Left ventricle myocardium inferior (tissue), 1 donor: ENCODE measurements around the gene CHIC2. TPM values are rescaled to one million over a fixed set of nuclear protein-coding genes. Genes with fewer than 3 reads are reported as not detected.
A peak's percentile ranks its signal among the peaks of the same experiment; 100 is the strongest.

ENCODE experiments used
- DNase-seq: peaks from one replicate; pipeline ENCODE4 v3.0.0-alpha.2; 2020
- H3K27ac ChIP-seq: fragments of 200-600 bp; replicated peaks from 2 replicates; pipeline ENCODE4 v1.8.0; 2021
- H3K27me3 ChIP-seq: fragments of 200-600 bp; 2 replicates; pipeline ENCODE4 v1.8.0; 2021; ENCODE audit warnings: low read depth
- H3K36me3 ChIP-seq: fragments of 200-600 bp; 2 replicates; pipeline ENCODE4 v1.8.0; 2021
- H3K4me1 ChIP-seq: fragments of 200-600 bp; 2 replicates; pipeline ENCODE4 v1.8.0; 2021
- H3K4me3 ChIP-seq: fragments of 200-600 bp; 2 replicates; pipeline ENCODE4 v1.8.0; 2021; ENCODE audit warnings: mild to moderate bottlenecking, moderate library complexity
- H3K9me3 ChIP-seq: fragments of 200-600 bp; replicated peaks from 2 replicates; pipeline ENCODE4 v1.8.0; 2021
- CTCF ChIP-seq: fragments of 200-600 bp; IDR thresholded peaks from 2 replicates; pipeline ENCODE4 v1.8.0; 2021; ENCODE audit warnings: antibody characterized with exemption, mild to moderate bottlenecking, borderline replicate concordance
- intact Hi-C: fragments of 100-400 bp; cut with micrococcal nuclease; formaldehyde crosslinking; loops from one replicate; pipeline ENCODE4 v1.11.0; 2022
- total RNA-seq: library from RNA; stranded (reverse); fragmentation: NEBNext Ultra II Directional; extraction: Animal tissue kit (Norgen Biotek cat#: 25700); gene quantifications from one replicate; pipeline ENCODE4 v1.2.1, GENCODE V29; 2021
- donor health status: DM: no; HTN: yes; CAD: no; lungs with severe emphysema.

The CHIC2 gene
- total RNA-seq, 1 donor from 2014 or later = 9.1 TPM

GRCh38 chr4:54066718-54067129 lies 2.3 kb upstream of the CHIC2 start:
- H3K4me1 ChIP-seq = peaks cover 54% of the 10 kb centered on the region
- intact Hi-C loops = no loop called here

GRCh38 chr4:54066088-54066415 lies 1.6 kb upstream of the CHIC2 start:
- peaks cover 3% of the 10 kb centered on the region for H3K9me3 ChIP-seq
- H3K4me1 ChIP-seq = peaks cover 61% of the 10 kb centered on the region
- intact Hi-C loops = no loop called here
- DNase-seq = no peak
- no peak for TF ChIP-seq CTCF
- H3K27ac ChIP-seq = peak overlapping the region; percentile 96
- no peak overlapping the region for H3K4me3 ChIP-seq
- H3K27me3 ChIP-seq = no peaks in the 10 kb centered on the region
- no peaks in the 10 kb centered on the region for H3K36me3 ChIP-seq

More at GRCh38 chr4:54066718-54067129, 2.3 kb upstream of the CHIC2 start:
- Histone ChIP-seq H3K27ac (peak overlapping the region; percentile 96), H3K4me3 (no peak overlapping the region), H3K36me3 (no peaks in the 10 kb centered on the region), H3K27me3 (no peaks in the 10 kb centered on the region), H3K9me3 (peaks cover 3% of the 10 kb centered on the region)
- no peak for TF ChIP-seq CTCF
- no peak for DNase-seq

GRCh38 chr4:54065282-54066087 lies 1.1 kb upstream of the CHIC2 start:
- Histone ChIP-seq H3K27ac (peak overlapping the region; percentile 96), H3K4me1 (peaks cover 66% of the 10 kb centered on the region), H3K9me3 (peaks cover 3% of the 10 kb centered on the region), H3K36me3 (no peaks in the 10 kb centered on the region), H3K27me3 (no peaks in the 10 kb centered on the region), H3K4me3 (peak overlapping the region; percentile 99)
- intact Hi-C loops = no loop called here
- no peak for TF ChIP-seq CTCF
- no peak for DNase-seq

DNA sequence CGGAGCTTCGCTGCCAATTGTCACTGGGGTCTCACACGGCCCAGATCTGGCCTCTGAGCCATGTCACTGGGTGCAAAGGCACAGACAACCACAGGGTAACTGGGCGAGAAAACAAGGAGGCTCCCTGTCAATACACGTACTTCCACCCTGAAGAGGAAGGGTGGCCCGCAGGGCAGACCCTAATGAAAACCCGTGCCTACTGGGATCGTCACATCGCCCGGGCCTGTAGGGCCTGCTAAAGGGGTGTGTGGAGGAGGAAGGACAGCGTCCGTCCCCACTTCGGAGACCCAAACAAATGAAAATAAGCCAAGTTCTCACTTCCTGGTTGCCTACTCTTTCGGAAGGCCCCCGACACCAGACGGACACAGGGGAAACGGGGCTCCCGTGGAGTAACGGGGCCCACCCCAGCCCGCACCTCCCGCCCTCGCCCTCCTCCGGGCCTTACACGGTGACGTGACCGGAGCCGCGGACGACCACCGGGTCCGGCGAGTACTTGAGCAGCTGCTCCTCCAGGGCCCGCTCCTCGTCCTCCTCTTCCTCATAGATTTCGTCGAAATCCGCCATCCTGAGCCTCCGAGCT lies 578 bp downstream of the CHIC2 start:
- peak; percentile 29 for DNase-seq
- peak overlapping the region; percentile 96 for H3K27ac ChIP-seq
- H3K9me3 ChIP-seq = peaks cover 3% of the 10 kb centered on the region
- no peaks in the 10 kb centered on the region for H3K36me3 ChIP-seq
- intact Hi-C loops = no loop called here
- H3K4me3 ChIP-seq = peak overlapping the region; percentile 99
- no peak for TF ChIP-seq CTCF
- no peaks in the 10 kb centered on the region for H3K27me3 ChIP-seq
- peaks cover 83% of the 10 kb centered on the region for H3K4me1 ChIP-seq

GRCh38 chr4:54063229-54063628 lies 1.2 kb downstream of the CHIC2 start:
- H3K9me3 ChIP-seq = peaks cover 3% of the 10 kb centered on the region
- intact Hi-C loops = no loop called here
- TF ChIP-seq CTCF = no peak
- peak overlapping the region; percentile 96 for H3K27ac ChIP-seq
- peak overlapping the region; percentile 99 for H3K4me3 ChIP-seq
- no peaks in the 10 kb centered on the region for H3K36me3 ChIP-seq
- no peak for DNase-seq
- peaks cover 89% of the 10 kb centered on the region for H3K4me1 ChIP-seq
- no peaks in the 10 kb centered on the region for H3K27me3 ChIP-seq
